ENCODE measurements around the gene LYZL4.

Gene LYZL4

GRCh38 chr3:42412526-42413155, 2.2 kb upstream of the LYZL4 start:
- Histone ChIP-seq H3K36me3 (ENCODE audit: low read length) (no peaks in the 10 kb centered on the region), H3K9me3 (ENCODE audit: insufficient read depth, low read length) (no peaks in the 10 kb centered on the region), H2AFZ (ENCODE audit: low read depth, low read length, severe bottlenecking) (no peak overlapping the region), H3K27me3 (ENCODE audit: low read length) (no peaks in the 10 kb centered on the region), H3K9ac (ENCODE audit: low read length) (no peak overlapping the region), H3F3A (ENCODE audit: insufficient read depth) (no peaks in the 10 kb centered on the region), H3K9me2 (replicated peaks; ENCODE audit: insufficient read depth, low read length) (no peaks in the 10 kb centered on the region), H3K4me3 (ENCODE audit: insufficient read depth, low read length, poor library complexity, severe bottlenecking) (no peak overlapping the region), H3K27ac (ENCODE audit: low read depth, low read length) (no peak overlapping the region), H3K4me2 (ENCODE audit: low read depth, low read length, poor library complexity, severe bottlenecking) (no peak overlapping the region), H4K20me1 (ENCODE audit: low read depth, low read length) (no peaks in the 10 kb centered on the region), H3K79me2 (ENCODE audit: insufficient read depth, low read length) (no peaks in the 10 kb centered on the region)
- TF ChIP-seq CTCF (IDR thresholded peaks at IDR 0.05; ENCODE audit: insufficient read depth, low read length, poor library complexity, severe bottlenecking) (no peak), EZH2phosphoT487 (conservative IDR thresholded peaks at IDR 0.05; ENCODE audit: low read length) (no peak)

GRCh38 chr3:42411429-42411828, 1.0 kb upstream of the LYZL4 start:
- Histone ChIP-seq H3K27me3 (ENCODE audit: low read length) (no peaks in the 10 kb centered on the region), H3K36me3 (ENCODE audit: low read length) (no peaks in the 10 kb centered on the region)

GRCh38 chr3:42408156-42408555, 2.3 kb downstream of the LYZL4 start:
- no peaks in the 10 kb centered on the region for H3F3A ChIP-seq (ENCODE audit: insufficient read depth)
- no peaks in the 10 kb centered on the region for H3K27me3 ChIP-seq (ENCODE audit: low read length)
- no peaks in the 10 kb centered on the region for H3K9me3 ChIP-seq (ENCODE audit: insufficient read depth, low read length)
- H4K20me1 ChIP-seq (ENCODE audit: low read depth, low read length): no peaks in the 10 kb centered on the region
- no peaks in the 10 kb centered on the region for H3K9me2 ChIP-seq (replicated peaks; ENCODE audit: insufficient read depth, low read length)
- H3K4me2 ChIP-seq (ENCODE audit: low read depth, low read length, poor library complexity, severe bottlenecking): no peak overlapping the region
- H3K36me3 ChIP-seq (ENCODE audit: low read length): no peaks in the 10 kb centered on the region
- H3K4me3 ChIP-seq (ENCODE audit: insufficient read depth, low read length, poor library complexity, severe bottlenecking): no peak overlapping the region
- no peak overlapping the region for H3K9ac ChIP-seq (ENCODE audit: low read length)
- H2AFZ ChIP-seq (ENCODE audit: low read depth, low read length, severe bottlenecking): no peak overlapping the region
- H3K79me2 ChIP-seq (ENCODE audit: insufficient read depth, low read length): no peaks in the 10 kb centered on the region
- no peak overlapping the region for H3K27ac ChIP-seq (ENCODE audit: low read depth, low read length)
- TF ChIP-seq CTCF (IDR thresholded peaks at IDR 0.05; ENCODE audit: insufficient read depth, low read length, poor library complexity, severe bottlenecking): no peak
- TF ChIP-seq EZH2phosphoT487 (conservative IDR thresholded peaks at IDR 0.05; ENCODE audit: low read length): no peak

More at GRCh38 chr3:42411429-42411828, 1.0 kb upstream of the LYZL4 start:
- no peak overlapping the region for H3K9ac ChIP-seq (ENCODE audit: low read length)
- TF ChIP-seq EZH2phosphoT487 (conservative IDR thresholded peaks at IDR 0.05; ENCODE audit: low read length) (no peak), CTCF (IDR thresholded peaks at IDR 0.05; ENCODE audit: insufficient read depth, low read length, poor library complexity, severe bottlenecking) (no peak)
- H3F3A ChIP-seq (ENCODE audit: insufficient read depth): no peaks in the 10 kb centered on the region
- no peak overlapping the region for H3K4me2 ChIP-seq (ENCODE audit: low read depth, low read length, poor library complexity, severe bottlenecking)
- no peaks in the 10 kb centered on the region for H3K9me3 ChIP-seq (ENCODE audit: insufficient read depth, low read length)
- H3K4me3 ChIP-seq (ENCODE audit: insufficient read depth, low read length, poor library complexity, severe bottlenecking): no peak overlapping the region
- H3K79me2 ChIP-seq (ENCODE audit: insufficient read depth, low read length): no peaks in the 10 kb centered on the region
- H3K27ac ChIP-seq (ENCODE audit: low read depth, low read length): no peak overlapping the region
- no peaks in the 10 kb centered on the region for H3K9me2 ChIP-seq (replicated peaks; ENCODE audit: insufficient read depth, low read length)
- no peaks in the 10 kb centered on the region for H4K20me1 ChIP-seq (ENCODE audit: low read depth, low read length)
- no peak overlapping the region for H2AFZ ChIP-seq (ENCODE audit: low read depth, low read length, severe bottlenecking)

Data from SU-DHL-6 (cell line).